ENCODE measurements around the gene PRAC1.

Gene PRAC1

GRCh38 chr17:48722201-48722907, at the start of gene PRAC1:
PRAC1 (minus strand) TSS chr17:48722518; CDS start chr17:48722392, 126 bp downstream.
- no peaks in the 10 kb centered on the region for H3K79me2 ChIP-seq (ENCODE audit: insufficient read depth, low read depth)
- peak within 1 kb of the TSS; percentile 62 for H3K4me2 ChIP-seq
- H3K27ac ChIP-seq, result peak within 1 kb of the TSS; percentile 38; the same call in 1 of the 2 replicates
- H3K4me3 ChIP-seq (IDR thresholded peaks at IDR 0.05; ENCODE audit: insufficient read depth, low read depth, low read length), result no peak within 1 kb of the TSS
- H3K9ac ChIP-seq, result peak within 1 kb of the TSS; percentile 23; the same call in 1 of the 2 replicates
- H4K20me1 ChIP-seq (ENCODE audit: insufficient read depth), result no peaks in the 10 kb centered on the region; the same call in 1 of the 2 replicates
- H3K27me3 ChIP-seq (ENCODE audit: insufficient read depth, low read depth), result peaks cover 8% of the 10 kb centered on the region; the same call in 1 of the 2 replicates
- H3K4me1 ChIP-seq (ENCODE audit: low read depth, poor library complexity, severe bottlenecking), result peaks cover 26% of the 10 kb centered on the region
- no peak for TF ChIP-seq CTCF (conservative IDR thresholded peaks at IDR 0.05; ENCODE audit: low read depth, low read length)
- H3K36me3 ChIP-seq (ENCODE audit: insufficient read depth), result no peaks in the 10 kb centered on the region
- no peak within 1 kb of the TSS; the same call in 1 of the 2 replicates for H2AFZ ChIP-seq (ENCODE audit: low read depth)

- Histone ChIP-seq H2AFZ (ENCODE audit: low read depth) (peak overlapping the region; percentile 52; the same call in 1 of the 2 replicates), H3K36me3 (ENCODE audit: insufficient read depth) (no peaks in the 10 kb centered on the region), H3K4me3 (IDR thresholded peaks at IDR 0.05; ENCODE audit: insufficient read depth, low read depth, low read length) (no peak overlapping the region), H3K79me2 (ENCODE audit: insufficient read depth, low read depth) (no peaks in the 10 kb centered on the region), H3K27me3 (ENCODE audit: insufficient read depth, low read depth) (no peaks in the 10 kb centered on the region; the same call in 1 of the 2 replicates), H4K20me1 (ENCODE audit: insufficient read depth) (no peaks in the 10 kb centered on the region), H3K4me2 (peak overlapping the region; percentile 55), H3K9ac (no peak overlapping the region; the same call in 1 of the 2 replicates), H3K27ac (peak overlapping the region; percentile 43), H3K4me1 (ENCODE audit: low read depth, poor library complexity, severe bottlenecking) (peaks cover 41% of the 10 kb centered on the region)
- TF ChIP-seq CTCF (conservative IDR thresholded peaks at IDR 0.05; ENCODE audit: low read depth, low read length), result no peak
These were observed 48.6 kb upstream of the PRAC1 start for GRCh38 chr17:48770954-48771353.

GRCh38 chr17:48769009-48769675, 46.8 kb upstream of the PRAC1 start:
- Histone ChIP-seq H2AFZ (ENCODE audit: low read depth) (peak overlapping the region; percentile 15; the same call in 1 of the 2 replicates), H3K36me3 (ENCODE audit: insufficient read depth) (no peaks in the 10 kb centered on the region), H3K27ac (no peak overlapping the region), H3K9ac (no peak overlapping the region), H3K4me2 (no peak overlapping the region), H3K79me2 (ENCODE audit: insufficient read depth, low read depth) (no peaks in the 10 kb centered on the region), H3K4me3 (IDR thresholded peaks at IDR 0.05; ENCODE audit: insufficient read depth, low read depth, low read length) (no peak overlapping the region), H4K20me1 (ENCODE audit: insufficient read depth) (no peaks in the 10 kb centered on the region), H3K4me1 (ENCODE audit: low read depth, poor library complexity, severe bottlenecking) (peaks cover 33% of the 10 kb centered on the region), H3K27me3 (ENCODE audit: insufficient read depth, low read depth) (no peaks in the 10 kb centered on the region; the same call in 1 of the 2 replicates)
- TF ChIP-seq CTCF (conservative IDR thresholded peaks at IDR 0.05; ENCODE audit: low read depth, low read length), result no peak

- Histone ChIP-seq H3K4me3 (IDR thresholded peaks at IDR 0.05; ENCODE audit: insufficient read depth, low read depth, low read length) (no peak overlapping the region), H3K9ac (no peak overlapping the region), H3K27ac (no peak overlapping the region), H2AFZ (ENCODE audit: low read depth) (no peak overlapping the region), H3K79me2 (ENCODE audit: insufficient read depth, low read depth) (no peaks in the 10 kb centered on the region), H3K4me2 (no peak overlapping the region), H3K36me3 (ENCODE audit: insufficient read depth) (no peaks in the 10 kb centered on the region), H3K4me1 (ENCODE audit: low read depth, poor library complexity, severe bottlenecking) (peaks cover 32% of the 10 kb centered on the region), H4K20me1 (ENCODE audit: insufficient read depth) (no peaks in the 10 kb centered on the region), H3K27me3 (ENCODE audit: insufficient read depth, low read depth) (no peaks in the 10 kb centered on the region; the same call in 1 of the 2 replicates)
- no peak for TF ChIP-seq CTCF (conservative IDR thresholded peaks at IDR 0.05; ENCODE audit: low read depth, low read length)
These were observed 45.0 kb upstream of the PRAC1 start for GRCh38 chr17:48767263-48767774.
